HCT116 (cell line): Measurements from ENCODE around the gene CACNA1A. TPM values are rescaled to one million over a fixed set of nuclear protein-coding genes. Genes with fewer than 3 reads are reported as not detected.

Source experiments
- ATAC-seq: fragments of 200-7000 bp; cut with Tn5 transposase; 2 replicates; pipeline ENCODE4 v1.9.1; 2020; ENCODE audit warnings: mild to moderate bottlenecking, moderate library complexity
- BruUV-seq: library from RNA; stranded (reverse); fragments of 400-500 nt; replicated peaks from 2 replicates; lab custom pipeline; 2021; lab: Mats Ljungman, UMichigan
- CTCF ChIA-PET: fragments of 300-600 bp; sonication (Branson Sonifier 250); formaldehyde crosslinking; loops from one replicate; lab custom pipeline; 2021; ENCODE audit warnings: antibody characterized with exemption; lab: Charles Lee
- POLR2A ChIA-PET: fragments of 300-600, 350-600 bp; sonication (Branson Sonifier 250); formaldehyde crosslinking; loops from one replicate; lab custom pipeline; 2021; ENCODE audit warnings: antibody characterized with exemption; lab: Charles Lee
- RAD21 ChIA-PET, 2 experiments: fragments of 300-600 bp; sonication (Branson Sonifier 250); formaldehyde crosslinking; loops; one replicate each; lab custom pipeline; 2023; ENCODE audit warnings: low total read pairs in 2 of 2; ENCODE audit not compliant: uncharacterized antibody in 2 of 2, unreplicated experiment in 2 of 2, low non-redundant PET in 1 of 2; lab: Charles Lee
- DNase-seq: peaks from one replicate; pipeline ENCODE4 v3.0.0-alpha.2; 2010; ENCODE audit warnings: low read depth, low spot score
- H2AFZ ChIP-seq: fragments of 200-600 bp; shearing (Covaris generic), sonication (generic); 2 replicates; pipeline ENCODE4 v1.6.1; 2017; ENCODE audit warnings: low read depth, mixed run types, mixed read lengths, antibody characterized with exemption, low read length; ENCODE audit not compliant: poor library complexity, severe bottlenecking
- H3K27ac ChIP-seq: 2 replicates; pipeline ENCODE4 v1.5.1; 2012; ENCODE audit warnings: low read depth, low read length
- H3K27me3 ChIP-seq: fragments of 200-600 bp; sonication (generic); 2 replicates; pipeline ENCODE4 v1.6.1; 2016; ENCODE audit warnings: mixed run types, low read length, mixed read lengths; ENCODE audit not compliant: insufficient read depth
- H3K36me3 ChIP-seq, 2 experiments: fragments of 200-500 bp in 1 of 2; fragments of 200-600 bp in 1 of 2; sonication (Bioruptor generic) in 1 of 2; sonication (generic) in 1 of 2; 2 replicates each; pipeline versions ENCODE4 v1.5.1 to v1.6.1; 2014 to 2016; ENCODE audit warnings: low read length in 2 of 2, inconsistent platforms in 1 of 2, mixed read lengths in 1 of 2, mixed run types in 1 of 2; ENCODE audit not compliant: insufficient read depth in 2 of 2, control insufficient read depth in 1 of 2
- H3K4me1 ChIP-seq, 2 experiments: fragments of 200-600 bp in 1 of 2; sonication (generic) in 1 of 2; 2 replicates each; pipeline versions ENCODE4 v1.5.1 to v1.6.1; 2012 to 2017; ENCODE audit warnings: low read length in 2 of 2, inconsistent platforms in 1 of 2, mild to moderate bottlenecking in 1 of 2, mixed read lengths in 1 of 2, mixed run types in 1 of 2, moderate library complexity in 1 of 2; ENCODE audit not compliant: insufficient read depth in 2 of 2, control insufficient read depth in 1 of 2
- H3K4me2 ChIP-seq: fragments of 200-600 bp; sonication (generic); 2 replicates; pipeline ENCODE4 v1.6.1; 2017; ENCODE audit warnings: mixed run types, low read length, mixed read lengths
- H3K4me3 ChIP-seq, 2 experiments: fragments of 200-600 bp in 1 of 2; sonication (generic) in 1 of 2; replicated peaks in 1 of 2; 2 replicates each; pipeline ENCODE4 v1.5.1; 2011 to 2016; ENCODE audit warnings: low read length in 2 of 2, control low read depth in 1 of 2, low read depth in 1 of 2, mild to moderate bottlenecking in 1 of 2, mixed read lengths in 1 of 2, mixed run types in 1 of 2
- H3K79me2 ChIP-seq: fragments of 200-600 bp; sonication (generic); 2 replicates; pipeline ENCODE4 v1.6.1; 2017; ENCODE audit warnings: mild to moderate bottlenecking, mixed run types, low read length, moderate library complexity, mixed read lengths; ENCODE audit not compliant: insufficient read depth
- H3K9ac ChIP-seq: fragments of 200-600 bp; sonication (generic); 2 replicates; pipeline ENCODE4 v1.6.1; 2016; ENCODE audit warnings: low read length, mixed read lengths
- H3K9me2 ChIP-seq: fragments of 200-600 bp; sonication (generic), shearing (Covaris generic); 2 replicates; pipeline ENCODE4 v1.6.1; 2017; ENCODE audit warnings: mixed run types, mild to moderate bottlenecking, moderate library complexity; ENCODE audit not compliant: insufficient read depth
- H3K9me3 ChIP-seq, 2 experiments: fragments of 200-500 bp in 1 of 2; fragments of 200-600 bp in 1 of 2; sonication (Bioruptor generic) in 1 of 2; sonication (generic) in 1 of 2; 2 replicates each; pipeline ENCODE4 v1.6.1; 2014 to 2017; ENCODE audit warnings: low read length in 2 of 2, mixed read lengths in 2 of 2, inconsistent platforms in 1 of 2, low read depth in 1 of 2, mild to moderate bottlenecking in 1 of 2, mixed run types in 1 of 2, moderate library complexity in 1 of 2; ENCODE audit not compliant: control insufficient read depth in 1 of 2, insufficient read depth in 1 of 2
- H4K20me1 ChIP-seq: fragments of 200-600 bp; sonication (generic), shearing (Covaris generic); 2 replicates; pipeline ENCODE4 v1.6.1; 2017; ENCODE audit warnings: mixed run types, mild to moderate bottlenecking, moderate library complexity; ENCODE audit not compliant: insufficient read depth
- CTCF ChIP-seq, 3 experiments: fragments of 200-600 bp in 1 of 3; sonication (generic) in 1 of 3; IDR thresholded peaks in 2 of 3; conservative IDR thresholded peaks in 1 of 3; 2 replicates each; pipeline ENCODE4 v1.5.1; 2012 to 2017; ENCODE audit warnings: low read depth in 2 of 3, low read length in 2 of 3, antibody characterized with exemption in 1 of 3, borderline replicate concordance in 1 of 3, control low read depth in 1 of 3, mild to moderate bottlenecking in 1 of 3, mixed read lengths in 1 of 3, mixed run types in 1 of 3, moderate library complexity in 1 of 3; ENCODE audit not compliant: insufficient read depth in 1 of 3
- ELF1 ChIP-seq: IDR thresholded peaks from 2 replicates; pipeline ENCODE4 v1.6.1; 2012; ENCODE audit warnings: low read depth, borderline replicate concordance
- EZH2 ChIP-seq: fragments of 200-600 bp; sonication (generic); IDR thresholded peaks from 2 replicates; pipeline ENCODE4 v1.6.1; 2017; ENCODE audit warnings: antibody characterized with exemption, mixed run types
- EZH2phosphoT487 ChIP-seq: fragments of 200-600 bp; IDR thresholded peaks from 2 replicates; pipeline ENCODE4 v1.6.1; 2018; ENCODE audit warnings: antibody characterized with exemption, borderline replicate concordance
- RAD21 ChIP-seq: IDR thresholded peaks from 2 replicates; pipeline ENCODE4 v1.6.1; 2012; ENCODE audit warnings: low read depth, mild to moderate bottlenecking
- SP1 ChIP-seq: IDR thresholded peaks from 2 replicates; pipeline ENCODE4 v1.6.1; 2012; ENCODE audit warnings: low read depth
- YY1 ChIP-seq: IDR thresholded peaks from 2 replicates; pipeline ENCODE4 v1.6.1; 2011; ENCODE audit warnings: low read length, low read depth, moderate library complexity, mild to moderate bottlenecking; ENCODE audit not compliant: insufficient replicate concordance; ENCODE audit errors: extremely low read depth
- ZFX ChIP-seq: fragments of 450-650 bp; IDR thresholded peaks from 2 replicates; pipeline ENCODE4 v1.6.1; 2017
- ZNF274 ChIP-seq: fragments of 200-500 bp; sonication (Bioruptor generic); IDR thresholded peaks from 2 replicates; pipeline ENCODE4 v1.6.1; 2014; ENCODE audit warnings: mild to moderate bottlenecking, low read depth, low read length, inconsistent platforms
- intact Hi-C: fragments of 100-400 bp; cut with micrococcal nuclease; formaldehyde crosslinking; loops from 2 replicates; pipeline ENCODE4 v1.10.0; 2022
- total RNA-seq: library from RNA; stranded (reverse); gene quantifications from one replicate; pipeline ENCODE4 v1.2.1, GENCODE V29; 2021; ENCODE audit not compliant: unreplicated experiment
- TF ChIP-seq, protein P1 (sequence below): IDR thresholded peaks from 2 replicates; pipeline ENCODE4 v1.6.1; 2012; ENCODE audit warnings: low read depth

The CACNA1A gene
- total RNA-seq, 1 experiment from 2014 or later = 7.5 TPM

GRCh38 chr19:13437919-13438618, 68.2 kb downstream of the CACNA1A start (continued):
- TF ChIP-seq CTCF (IDR thresholded peaks at IDR 0.05 in 2 of 3, conservative IDR thresholded peaks at IDR 0.05 in 1 of 3; ENCODE audit: borderline replicate concordance in 1 of 3, insufficient read depth in 1 of 3, low read depth in 2 of 3, low read length in 2 of 3) (no peak), YY1 (no peak)

DNA sequence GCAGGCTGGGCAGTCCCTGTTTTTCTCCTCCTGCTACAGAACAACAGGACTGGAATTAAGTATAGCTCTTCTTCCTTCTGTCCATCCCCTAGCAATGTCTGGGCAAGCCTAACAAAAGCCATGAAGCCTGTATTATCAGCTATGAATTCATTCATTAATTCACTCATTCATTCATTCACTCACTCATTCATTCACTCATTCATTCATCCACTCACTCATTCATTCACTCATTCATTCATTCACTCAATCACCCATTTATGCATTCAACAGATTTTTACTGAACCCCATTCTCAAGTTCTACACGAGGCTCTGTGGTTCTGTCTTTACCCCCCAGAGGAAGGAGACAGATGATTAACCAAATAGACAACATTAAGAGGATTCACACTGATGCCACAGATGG, 69.9 kb downstream of the CACNA1A start:
- H4K20me1 ChIP-seq = no peaks in the 10 kb centered on the region
- H3K4me2 ChIP-seq = no peak overlapping the region
- no peaks in the 10 kb centered on the region for H3K9me2 ChIP-seq
- intact Hi-C loops = no loop called here
- no peak for ATAC-seq
- RAD21 ChIA-PET = no interaction called here
- no peaks in the 10 kb centered on the region for H3K36me3 ChIP-seq
- no peak overlapping the region for H3K9ac ChIP-seq
- no peaks in the 10 kb centered on the region for H3K27me3 ChIP-seq
- H2AFZ ChIP-seq = no peak overlapping the region
- no peak for DNase-seq
- POLR2A ChIA-PET = no interaction called here
- TF ChIP-seq EZH2 = no peak
- no peak for TF ChIP-seq SP1
- no peak for TF ChIP-seq RAD21
- TF ChIP-seq ELF1 = no peak
- TF ChIP-seq ZFX = no peak
- TF ChIP-seq, protein P1, sequence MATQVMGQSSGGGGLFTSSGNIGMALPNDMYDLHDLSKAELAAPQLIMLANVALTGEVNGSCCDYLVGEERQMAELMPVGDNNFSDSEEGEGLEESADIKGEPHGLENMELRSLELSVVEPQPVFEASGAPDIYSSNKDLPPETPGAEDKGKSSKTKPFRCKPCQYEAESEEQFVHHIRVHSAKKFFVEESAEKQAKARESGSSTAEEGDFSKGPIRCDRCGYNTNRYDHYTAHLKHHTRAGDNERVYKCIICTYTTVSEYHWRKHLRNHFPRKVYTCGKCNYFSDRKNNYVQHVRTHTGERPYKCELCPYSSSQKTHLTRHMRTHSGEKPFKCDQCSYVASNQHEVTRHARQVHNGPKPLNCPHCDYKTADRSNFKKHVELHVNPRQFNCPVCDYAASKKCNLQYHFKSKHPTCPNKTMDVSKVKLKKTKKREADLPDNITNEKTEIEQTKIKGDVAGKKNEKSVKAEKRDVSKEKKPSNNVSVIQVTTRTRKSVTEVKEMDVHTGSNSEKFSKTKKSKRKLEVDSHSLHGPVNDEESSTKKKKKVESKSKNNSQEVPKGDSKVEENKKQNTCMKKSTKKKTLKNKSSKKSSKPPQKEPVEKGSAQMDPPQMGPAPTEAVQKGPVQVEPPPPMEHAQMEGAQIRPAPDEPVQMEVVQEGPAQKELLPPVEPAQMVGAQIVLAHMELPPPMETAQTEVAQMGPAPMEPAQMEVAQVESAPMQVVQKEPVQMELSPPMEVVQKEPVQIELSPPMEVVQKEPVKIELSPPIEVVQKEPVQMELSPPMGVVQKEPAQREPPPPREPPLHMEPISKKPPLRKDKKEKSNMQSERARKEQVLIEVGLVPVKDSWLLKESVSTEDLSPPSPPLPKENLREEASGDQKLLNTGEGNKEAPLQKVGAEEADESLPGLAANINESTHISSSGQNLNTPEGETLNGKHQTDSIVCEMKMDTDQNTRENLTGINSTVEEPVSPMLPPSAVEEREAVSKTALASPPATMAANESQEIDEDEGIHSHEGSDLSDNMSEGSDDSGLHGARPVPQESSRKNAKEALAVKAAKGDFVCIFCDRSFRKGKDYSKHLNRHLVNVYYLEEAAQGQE = no peak
- TF ChIP-seq ZNF274 = no peak
- TF ChIP-seq EZH2phosphoT487 = no peak
- H3K27ac ChIP-seq = no peak overlapping the region
- CTCF ChIA-PET = no interaction called here
- H3K9me3 ChIP-seq = no peaks in the 10 kb centered on the region
- BruUV-seq = no TSS peak
- no peaks in the 10 kb centered on the region for H3K4me1 ChIP-seq
- no peak overlapping the region for H3K4me3 ChIP-seq
- H3K79me2 ChIP-seq = no peaks in the 10 kb centered on the region
